Activated T-cell treated with anti-CD3 and anti-CD28 coated beads for 48 hours (primary cell): ENCODE measurements around the gene DGKZ.
A peak's percentile ranks its signal among the peaks of the same experiment; 100 is the strongest.
"Not testable (repeated sequence)": the region's sequence is repeated elsewhere in the genome, so short reads cannot be mapped to it uniquely, and the experiment has no call there.

Experiments
- DNase-seq: peaks from one replicate; pipeline ENCODE4 v3.0.0-alpha.2; 2020; ENCODE audit warnings: low read depth

Gene DGKZ

GRCh38 chr11:46367244-46367915 is 20.1 kb downstream of the DGKZ start:
- peak; percentile 72 for DNase-seq

- DNase-seq, result no peak
Observed at GRCh38 chr11:46367916-46368267, 20.6 kb downstream of the DGKZ start.

- no peak for DNase-seq
Observed at GRCh38 chr11:46369458-46370152, 22.3 kb downstream of the DGKZ start.

GRCh38 chr11:46370253-46370652 is 23.0 kb downstream of the DGKZ start:
- DNase-seq, result no peak

- DNase-seq, result not testable (repeated sequence)
Observed at GRCh38 chr11:46371262-46371661, 24.0 kb downstream of the DGKZ start.

GRCh38 chr11:46372086-46372485 is 24.8 kb downstream of the DGKZ start:
- no peak for DNase-seq

- not testable (repeated sequence) for DNase-seq
Observed at GRCh38 chr11:46372501-46372900, 25.2 kb downstream of the DGKZ start.

GRCh38 chr11:46373787-46374740 is 26.8 kb downstream of the DGKZ start:
- DNase-seq, result no peak

- DNase-seq, result no peak
Observed at GRCh38 chr11:46374815-46375214, 27.6 kb downstream of the DGKZ start.

GRCh38 chr11:46375392-46376101 is 28.3 kb downstream of the DGKZ start:
- no peak for DNase-seq

GRCh38 chr11:46376258-46377050 is 29.2 kb downstream of the DGKZ start:
- no peak for DNase-seq

- no peak for DNase-seq
Observed at GRCh38 chr11:46377290-46377689, 30.0 kb downstream of the DGKZ start.

GRCh38 chr11:46377831-46378230 is 30.6 kb downstream of the DGKZ start:
- no peak for DNase-seq

GRCh38 chr11:46378296-46378695 is 31.0 kb downstream of the DGKZ start:
- no peak for DNase-seq

- no peak for DNase-seq
Observed at GRCh38 chr11:46378811-46379481, 31.7 kb downstream of the DGKZ start.

- not testable (repeated sequence) for DNase-seq
Observed at GRCh38 chr11:46379482-46380293, 32.4 kb downstream of the DGKZ start.

GRCh38 chr11:46380340-46381047 is 33.2 kb downstream of the DGKZ start:
- DNase-seq, result peak; percentile 60

- DNase-seq, result no peak
Observed at GRCh38 chr11:46381048-46381818, 34.0 kb downstream of the DGKZ start, which contains the start of gene MDK. TSS of gene MDK (plus strand) at chr11:46381669. CDS start at chr11:46382058, 389 bp downstream.
